Head of caudate nucleus (tissue), 42 donors: Measurements from ENCODE around the gene NTN5.
"Not testable (repeated sequence)": the region's sequence is repeated elsewhere in the genome, so short reads cannot be mapped to it uniquely, and the experiment has no call there.

Source experiments
- DNase-seq, 42 donors: peaks; one replicate each; pipeline versions ENCODE4 v3.0.0 to v3.0.0-alpha.2; 2020 to 2021; ENCODE audit warnings: mixed read lengths in 7 of 42
- intact Hi-C: fragments of 100-400 bp; cut with DNase I; formaldehyde crosslinking; loops from one replicate; pipeline ENCODE4 v1.15.0; 2022

The NTN5 gene

DNA sequence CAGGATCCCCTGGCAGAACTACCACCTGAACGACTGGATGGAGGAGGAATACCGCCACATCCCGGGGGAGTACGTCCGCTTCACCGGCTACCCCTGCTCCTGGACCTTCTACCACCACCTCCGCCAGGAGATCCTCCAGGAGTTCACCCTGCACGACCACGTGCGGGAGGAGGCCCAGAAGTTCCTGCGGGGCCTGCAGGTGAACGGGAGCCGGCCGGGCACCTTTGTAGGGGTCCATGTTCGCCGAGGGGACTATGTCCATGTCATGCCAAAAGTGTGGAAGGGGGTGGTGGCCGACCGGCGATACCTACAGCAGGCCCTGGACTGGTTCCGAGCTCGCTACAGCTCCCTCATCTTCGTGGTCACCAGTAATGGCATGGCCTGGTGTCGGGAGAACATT, 30.5 kb upstream of the NTN5 start:
- no peak for DNase-seq
- intact Hi-C loops = no loop called here

DNA sequence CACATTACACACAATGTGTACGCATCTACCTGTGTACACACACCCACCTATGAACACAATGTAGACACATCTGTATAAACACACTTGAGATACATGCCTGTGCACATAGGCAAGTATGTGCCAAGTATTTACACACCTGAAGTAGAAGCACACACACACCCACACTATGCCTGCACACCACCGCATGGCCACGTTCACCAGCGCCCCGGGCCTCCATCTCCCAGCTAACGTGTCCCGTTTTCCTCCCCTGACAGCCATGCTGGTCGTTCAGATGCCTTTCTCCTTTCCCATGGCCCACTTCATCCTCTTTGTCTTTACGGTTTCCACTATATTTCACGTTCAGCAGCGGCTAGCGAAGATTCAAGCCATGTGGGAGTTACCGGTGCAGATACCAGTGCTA, 29.9 kb upstream of the NTN5 start:
- DNase-seq = no peak
- intact Hi-C loops = no loop called here

DNA sequence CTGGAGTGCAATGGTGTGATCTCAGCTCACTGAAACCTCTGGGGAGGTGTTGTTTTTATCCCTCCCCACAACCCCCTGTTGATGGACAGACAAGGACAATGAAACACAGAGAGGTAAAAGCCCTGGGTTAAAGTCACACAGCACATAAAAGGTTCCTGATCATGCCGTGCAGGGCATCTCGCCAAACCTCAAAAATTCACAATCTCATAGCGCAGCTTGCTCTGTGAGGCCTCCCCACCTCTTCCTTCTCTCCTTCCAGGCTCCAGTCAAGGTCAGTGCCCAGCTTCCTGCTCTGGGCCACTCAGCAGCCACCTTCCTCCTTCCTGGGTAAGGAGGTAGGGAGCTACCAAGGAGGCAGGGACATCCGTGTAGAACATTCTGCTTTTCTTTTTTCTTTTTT, 25.2 kb upstream of the NTN5 start:
- intact Hi-C loops = no loop called here
- no peak for DNase-seq

DNA sequence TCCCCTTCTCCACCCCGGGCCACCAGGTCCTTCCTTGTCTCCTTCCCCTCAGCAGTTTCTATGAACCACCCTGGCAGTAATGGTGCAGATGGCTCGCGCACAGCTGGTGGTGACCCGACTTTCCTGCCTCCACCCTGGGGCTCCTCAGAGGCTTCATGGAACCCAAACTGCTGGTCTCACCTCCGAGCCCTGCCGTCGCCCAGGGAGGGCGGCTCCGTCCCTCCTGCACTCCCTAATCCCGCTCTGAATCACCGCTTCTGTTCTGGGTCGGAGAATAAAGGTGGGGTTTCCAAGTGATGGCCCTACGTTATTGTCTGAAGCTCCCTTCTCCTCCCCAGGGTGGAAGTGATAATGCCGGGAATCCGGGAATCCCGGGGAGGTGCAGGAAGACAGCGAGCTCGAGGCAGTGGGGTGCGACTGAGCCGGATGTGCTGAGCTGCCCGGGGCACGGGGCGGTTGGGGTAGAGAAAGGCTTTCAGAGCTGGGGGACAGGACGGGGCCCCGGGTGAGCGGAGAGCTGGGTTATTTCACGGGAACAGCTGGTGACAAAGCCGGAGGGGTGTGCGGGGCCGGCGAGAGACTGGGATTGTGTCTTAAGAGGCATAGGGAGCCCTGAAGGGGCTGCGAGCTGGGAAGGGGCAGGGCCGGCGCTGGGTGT, 23.7 kb upstream of the NTN5 start:
- intact Hi-C loops = no loop called here
- DNase-seq = peak in 2 of 42 donors; percentile 19 to 46

DNA sequence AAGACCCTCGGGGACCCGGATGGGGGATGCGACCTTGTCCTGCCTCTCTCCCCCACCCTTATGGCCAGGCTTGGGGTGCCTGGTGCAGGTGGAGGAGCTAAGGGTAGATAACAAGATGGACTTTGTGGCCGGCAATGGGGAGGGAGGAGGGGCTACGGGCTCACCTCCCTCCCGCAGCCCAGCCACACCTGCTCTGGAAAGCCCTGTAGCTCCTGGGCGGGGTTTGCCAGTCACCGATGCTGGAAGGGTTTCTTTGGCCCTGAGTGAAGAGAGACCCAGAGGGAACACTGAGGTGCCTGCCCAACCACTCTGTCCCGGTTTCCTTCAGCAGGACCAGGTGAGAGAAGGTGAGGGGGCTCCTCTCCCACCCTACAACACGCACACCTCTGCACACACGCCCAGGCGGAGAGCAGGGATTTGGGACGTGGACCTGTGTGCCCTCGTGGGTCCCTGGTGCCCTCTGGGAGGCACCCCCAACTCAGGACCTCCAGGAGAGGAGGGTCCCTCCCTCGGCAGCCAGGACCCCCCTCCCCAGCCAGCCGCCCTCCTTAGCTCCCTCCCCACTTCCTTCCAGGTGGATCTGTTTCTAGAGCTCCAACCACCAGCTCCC, 23.0 kb upstream of the NTN5 start, which contains the start of gene FUT2:
FUT2 (plus strand) TSS at position 229 of the 610 bp plus-strand sequence. CDS start 6,986 bp downstream, outside the sequence.
- no peak for DNase-seq
- intact Hi-C loops = no loop called here

DNA sequence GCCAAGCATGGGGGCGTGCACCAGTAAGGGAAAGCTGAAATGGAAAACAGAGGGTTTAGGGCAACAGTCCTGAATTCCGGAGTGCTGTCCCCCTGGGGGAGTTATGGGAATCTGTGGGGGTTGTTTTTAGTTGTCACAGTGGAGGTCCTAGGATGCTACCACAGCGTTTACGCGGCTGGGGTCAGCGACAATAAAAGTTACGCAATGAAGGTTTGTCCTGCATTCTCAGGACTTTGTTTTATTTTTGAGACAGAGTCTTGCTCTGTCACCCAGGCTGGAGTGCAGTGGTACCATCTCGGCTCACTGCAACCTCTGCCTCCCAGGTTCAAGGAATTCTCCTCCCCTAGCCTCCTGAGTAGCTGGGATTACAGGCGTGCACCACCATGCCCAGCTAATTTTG, 20.8 kb upstream of the NTN5 start:
- intact Hi-C loops, DNase-seq: not testable (repeated sequence)

DNA sequence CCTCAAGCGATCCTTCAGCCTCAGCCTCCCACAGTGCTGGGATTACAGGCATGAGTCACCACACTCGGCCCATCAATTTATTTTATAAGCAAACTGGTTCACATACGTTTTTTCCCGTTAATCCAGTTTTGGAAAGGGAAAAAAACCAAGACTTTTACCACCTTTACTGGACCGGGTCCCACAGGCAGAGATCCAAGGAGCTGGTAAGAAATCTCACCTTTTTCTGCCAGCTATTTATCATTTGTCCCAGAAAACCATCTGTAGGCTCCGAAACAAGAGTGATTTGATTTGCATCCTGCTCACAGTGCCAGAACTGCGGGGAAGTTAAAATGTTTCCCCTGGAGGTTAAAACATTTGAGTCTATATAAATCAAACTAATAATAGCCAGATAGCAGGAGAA, 16.6 kb upstream of the NTN5 start:
- no peak for DNase-seq
- intact Hi-C loops = no loop called here

DNA sequence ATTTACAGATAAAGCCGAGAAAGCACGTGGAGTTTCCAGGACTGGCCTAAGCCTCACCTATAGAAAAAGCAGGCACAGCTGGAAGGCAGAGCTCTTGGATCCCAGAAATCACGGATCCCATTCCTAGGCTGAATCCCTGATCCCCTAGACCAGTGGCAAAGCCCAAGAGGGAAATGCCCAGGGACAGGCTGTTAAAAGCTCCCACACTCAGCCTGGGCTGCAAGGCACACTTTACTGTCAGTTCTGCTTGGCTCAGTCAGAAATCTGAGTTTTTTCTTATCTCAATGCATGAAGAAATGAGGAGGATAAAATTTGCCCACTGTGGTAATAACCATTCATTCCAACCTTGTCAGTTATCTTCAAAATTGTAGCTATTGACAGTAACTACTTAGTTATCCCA, 15.0 kb upstream of the NTN5 start:
- no peak for DNase-seq
- intact Hi-C loops = no loop called here

DNA sequence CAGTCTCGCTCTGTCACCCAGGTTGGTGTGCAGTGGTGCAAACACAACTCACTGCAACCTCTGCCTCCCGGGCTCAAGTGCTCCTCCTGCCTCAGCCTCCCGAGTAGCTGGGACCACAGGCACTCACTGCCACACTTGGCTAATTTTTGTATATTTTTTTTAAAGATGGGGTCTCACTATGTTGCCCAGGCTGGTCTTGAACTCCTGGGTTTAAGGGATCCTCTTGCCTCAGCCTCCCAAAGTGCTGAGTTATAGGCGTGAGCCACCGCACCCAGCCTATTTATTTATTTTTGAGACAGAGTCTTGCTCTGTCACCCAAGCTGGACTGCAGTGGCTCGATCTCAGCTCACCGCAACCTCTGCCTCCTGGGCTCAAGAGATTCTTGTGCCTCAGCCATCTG, 13.8 kb upstream of the NTN5 start:
- intact Hi-C loops, DNase-seq: not testable (repeated sequence)

DNA sequence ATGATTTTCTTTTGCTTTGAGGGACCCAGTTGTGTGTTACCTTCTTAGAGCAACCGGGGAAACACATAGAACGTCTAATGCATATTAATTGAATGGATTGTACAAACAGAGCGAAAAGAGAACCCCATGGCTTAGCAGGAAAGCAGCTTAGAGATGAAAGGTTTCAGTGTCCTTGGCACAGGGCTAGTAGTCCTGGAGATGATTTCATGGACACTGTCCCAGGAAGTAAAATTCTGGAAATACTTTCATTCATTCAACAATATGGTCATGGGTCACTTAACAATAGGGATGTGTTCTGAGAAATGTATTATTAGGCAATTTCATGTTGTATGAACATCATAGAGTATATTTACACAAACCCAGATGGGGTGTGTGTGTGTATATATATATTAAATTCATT, 13.3 kb upstream of the NTN5 start:
- DNase-seq = no peak
- intact Hi-C loops = no loop called here

DNA sequence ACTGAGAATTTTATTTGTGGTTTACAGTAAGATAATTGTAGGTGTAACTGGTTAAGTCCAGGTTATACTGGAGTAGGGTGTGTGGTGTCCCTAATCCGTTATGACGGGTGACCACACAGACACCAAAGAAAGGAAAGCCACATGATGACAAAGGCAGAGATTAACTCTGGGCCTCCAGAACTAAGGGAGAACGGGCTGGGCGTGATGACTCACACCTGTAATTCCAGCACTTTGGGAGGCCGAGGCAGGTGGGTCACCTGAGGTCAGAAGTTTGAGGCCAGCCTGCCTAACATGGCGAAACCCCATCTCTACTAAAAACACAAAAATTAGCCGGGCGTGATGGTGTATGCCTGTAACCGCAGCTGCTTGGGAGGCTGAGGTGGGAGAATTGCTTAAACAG, 12.8 kb upstream of the NTN5 start:
- intact Hi-C loops = no loop called here
- DNase-seq = no peak

DNA sequence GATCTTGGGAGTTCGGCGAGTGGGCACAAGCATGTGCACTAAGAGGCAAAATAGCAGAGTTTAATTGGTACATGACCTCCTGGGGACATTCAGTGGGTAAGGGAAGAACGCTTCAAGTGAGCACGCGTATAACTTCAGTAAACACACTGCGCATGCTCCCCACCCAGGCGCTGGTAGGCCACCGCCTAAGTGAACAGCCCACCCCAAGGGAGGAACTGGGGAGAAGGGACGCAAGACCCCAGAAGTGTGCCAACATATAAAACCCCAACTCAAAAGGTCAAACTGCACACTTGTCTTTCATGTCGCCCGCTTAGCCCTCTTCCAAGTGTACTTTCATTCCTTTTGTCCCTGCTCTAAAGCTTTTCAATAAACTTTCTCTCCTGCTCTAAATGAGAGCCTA, 10.5 kb upstream of the NTN5 start:
- peak; percentile 49 to 87 (median 74) for DNase-seq
- intact Hi-C loops = no loop called here

DNA sequence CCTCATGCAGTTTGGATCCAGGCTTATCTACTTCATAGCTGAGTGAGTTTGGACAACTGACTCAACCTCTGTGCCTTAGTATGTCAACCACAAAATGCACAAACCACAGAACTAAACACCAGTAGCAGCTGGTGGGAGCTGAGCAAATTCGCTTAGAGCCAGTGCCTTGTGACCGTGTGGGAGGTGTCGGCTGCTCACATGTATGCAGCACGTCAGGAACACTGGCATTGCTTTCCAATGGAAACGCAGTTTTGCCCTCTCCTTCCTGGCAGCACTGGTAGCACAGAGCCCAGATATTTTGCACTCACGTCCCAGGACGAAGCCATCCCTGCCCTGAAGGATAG, 8.3 kb upstream of the NTN5 start:
- intact Hi-C loops = no loop called here
- peak; percentile 24 to 88 (median 68) for DNase-seq

DNA sequence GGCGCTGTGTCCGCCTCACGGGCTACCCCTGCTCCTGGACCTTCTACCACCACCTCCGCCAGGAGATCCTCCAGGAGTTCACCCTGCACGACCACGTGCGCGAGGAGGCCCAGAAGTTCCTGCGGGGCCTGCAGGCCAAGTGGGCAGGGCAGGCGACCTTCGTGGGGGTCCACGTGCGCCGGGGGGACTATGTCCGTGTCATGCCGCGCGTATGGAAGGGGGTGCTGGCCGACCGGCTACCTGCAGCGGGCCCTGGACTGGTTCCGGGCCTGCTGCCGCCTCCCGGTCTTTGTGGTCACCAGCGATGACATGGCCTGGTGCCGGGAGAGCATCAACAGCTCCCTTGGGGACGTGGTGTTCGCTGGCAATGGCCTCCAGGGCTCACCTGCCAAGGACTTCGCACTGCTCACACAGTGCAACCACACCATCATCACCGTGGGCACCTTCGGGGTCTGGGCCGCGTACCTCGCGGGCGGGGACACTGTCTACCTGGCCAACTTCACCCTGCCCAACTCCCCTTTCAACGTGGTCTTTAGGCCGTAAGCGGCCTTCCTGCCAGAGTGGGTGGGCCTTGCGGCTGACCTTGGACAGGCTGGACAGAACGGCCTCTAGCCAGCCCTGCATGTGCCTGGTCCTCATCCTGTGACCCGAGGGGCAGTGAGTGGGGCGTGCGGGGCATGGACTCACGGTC, 7.8 kb upstream of the NTN5 start:
- no peak for DNase-seq
- intact Hi-C loops = no loop called here

DNA sequence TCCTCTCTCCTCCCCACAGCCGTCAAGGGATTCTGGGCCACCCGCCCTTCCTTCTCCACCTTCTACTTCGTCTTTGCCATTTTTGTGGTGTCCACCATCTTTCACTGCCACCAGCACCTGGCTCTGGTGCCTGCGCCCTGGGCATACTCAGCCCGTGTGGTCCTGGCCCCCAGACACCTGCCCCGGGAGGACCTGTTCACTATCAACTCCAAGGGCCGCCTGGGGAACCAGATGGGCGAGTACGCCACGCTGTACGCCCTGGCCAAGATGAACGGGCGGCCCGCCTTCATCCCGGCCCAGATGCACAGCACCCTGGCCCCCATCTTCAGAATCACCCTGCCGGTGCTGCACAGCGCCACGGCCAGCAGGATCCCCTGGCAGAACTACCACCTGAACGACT, 7.2 kb upstream of the NTN5 start:
- intact Hi-C loops, DNase-seq: not testable (repeated sequence)

DNA sequence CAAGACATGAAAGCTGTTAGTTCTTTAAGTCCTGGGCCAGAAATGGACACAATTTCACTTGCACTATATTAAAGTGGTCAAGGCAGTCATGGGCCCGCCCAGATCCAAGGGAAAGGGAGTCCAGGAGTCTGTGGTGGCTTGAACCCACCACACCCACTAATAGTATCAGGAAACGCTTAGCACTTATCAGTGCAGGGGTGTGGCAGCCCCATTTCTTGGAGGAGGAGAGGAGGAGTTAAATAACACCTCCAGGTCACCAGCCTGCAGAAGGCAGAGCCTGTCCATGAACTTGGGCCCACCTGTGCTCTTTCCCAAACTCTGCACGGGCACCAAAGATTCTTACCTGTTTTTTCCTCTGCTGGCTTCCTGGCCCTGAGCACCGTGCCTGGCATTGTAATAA, 5.4 kb upstream of the NTN5 start:
- DNase-seq = no peak
- intact Hi-C loops = no loop called here

DNA sequence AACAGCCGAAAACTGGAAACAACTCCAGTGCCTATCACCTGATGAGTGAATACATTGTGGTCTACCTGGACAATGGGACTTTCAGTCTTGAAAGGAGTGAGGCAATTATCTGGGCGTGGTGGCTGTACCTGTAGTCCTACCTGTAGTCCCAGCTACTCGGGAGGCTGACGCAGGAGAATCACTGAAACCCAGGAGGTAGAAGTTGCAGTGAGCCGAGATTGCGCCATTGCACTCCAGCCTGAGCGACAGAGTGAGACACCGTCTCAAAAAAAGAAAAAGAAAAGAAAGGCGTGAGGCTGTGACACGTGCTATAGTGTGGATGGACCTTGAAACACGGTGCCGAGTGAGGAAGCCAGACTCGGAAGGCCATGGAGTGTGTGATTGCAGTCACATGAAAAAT, 4.1 kb upstream of the NTN5 start:
- intact Hi-C loops = no loop called here
- no peak for DNase-seq

DNA sequence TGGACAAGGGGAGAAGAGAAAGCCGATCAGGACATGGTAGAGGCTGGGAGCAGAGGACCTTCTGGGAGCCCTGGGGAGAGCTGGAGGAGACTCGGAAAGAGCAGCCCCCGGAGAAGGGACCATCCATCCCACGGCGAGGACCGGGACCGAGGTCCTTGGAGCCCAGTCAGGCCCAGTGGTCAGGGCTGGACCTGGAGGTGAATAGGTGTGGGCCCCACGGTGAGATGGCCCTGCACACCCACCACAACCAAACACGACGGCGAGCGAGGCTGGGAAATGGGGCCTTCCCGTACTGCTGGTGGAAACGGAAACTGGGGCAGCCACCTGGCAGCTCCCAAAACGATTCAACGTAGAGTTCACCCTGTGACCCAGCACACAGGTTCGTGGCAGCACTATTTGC, 3.7 kb upstream of the NTN5 start:
- no peak for DNase-seq
- intact Hi-C loops = no loop called here

DNA sequence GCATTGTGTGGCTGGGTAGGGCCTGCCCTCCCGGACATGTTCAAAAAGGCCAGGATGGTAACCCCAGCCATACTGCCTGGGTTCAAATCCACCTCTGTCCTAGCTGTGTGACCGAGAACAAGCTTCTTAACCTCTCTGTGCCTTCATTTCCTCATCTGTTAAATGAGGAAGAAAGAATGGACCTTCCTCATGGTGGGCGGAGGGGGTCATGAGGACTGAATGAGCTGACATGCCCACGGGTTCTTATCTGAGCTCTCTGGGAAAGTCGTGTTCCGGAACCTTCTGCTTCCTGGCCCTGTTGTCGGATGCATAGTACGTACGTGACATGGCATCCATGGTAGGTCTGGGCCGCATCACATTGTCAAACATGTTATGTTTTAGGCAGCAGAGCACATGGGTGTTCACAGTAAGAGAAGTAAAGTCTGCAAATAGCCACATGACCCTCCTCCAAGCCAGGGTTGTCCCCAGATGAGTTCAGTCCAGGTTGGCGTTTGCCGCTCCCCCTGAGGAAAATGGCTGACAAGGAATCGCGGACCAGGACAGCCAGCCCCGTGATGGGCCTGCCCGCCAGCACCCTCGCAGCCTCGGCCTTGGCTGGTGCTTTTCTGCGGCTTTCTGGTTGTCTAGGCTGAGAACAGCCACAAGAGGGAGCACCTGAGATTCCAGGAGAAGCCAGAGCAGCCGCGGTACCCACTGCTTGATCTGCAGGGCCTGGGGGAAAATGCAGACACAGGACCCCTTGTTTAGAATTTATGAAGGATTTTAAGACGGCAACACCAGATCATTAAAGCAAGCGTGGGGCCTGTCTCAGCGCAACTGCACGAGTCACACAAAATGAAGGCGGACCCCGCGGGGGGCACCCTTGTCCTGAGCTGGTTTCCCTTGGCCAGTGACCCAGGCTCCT, 2.4 kb upstream of the NTN5 start:
- intact Hi-C loops = no loop called here
- peak; percentile 74 to 95 (median 88) for DNase-seq
